Measurements from ENCODE around the gene SBF2. TPM values are rescaled to one million over a fixed set of nuclear protein-coding genes. Genes with fewer than 3 reads are reported as not detected.

SBF2 gene
- total RNA-seq, 1 experiment from 2014 or later, result 30.2 TPM

- no peak overlapping the region for H4K5ac ChIP-seq (ENCODE audit: insufficient read length, low read depth, low read length)
- H2BK20ac ChIP-seq (ENCODE audit: low read depth, low read length, poor library complexity, severe bottlenecking), result no peak overlapping the region
- Mint-ChIP-seq H3K4me3 (no peak overlapping the region), H3K4me1 (peaks cover 0 to 2% of the 10 kb centered on the region in 2 experiments; a peak in 1 of 4 replicates), H3K27ac (no peak overlapping the region), H3K27me3 (ENCODE audit: low read depth) (no peaks in the 10 kb centered on the region), H3K9me3 (peaks cover 20 to 28% of the 10 kb centered on the region in 2 experiments), H3K36me3 (ENCODE audit: insufficient read depth in 1 of 3, low read depth in 3 of 3) (peaks cover 23 to 31% (median 24%) of the 10 kb centered on the region in 3 experiments)
- H3K14ac ChIP-seq (ENCODE audit: insufficient read depth, low read length), result no peak overlapping the region
- no peaks in the 10 kb centered on the region; the same call in 1 of the 2 replicates for H3K79me2 ChIP-seq (ENCODE audit: insufficient read depth, low read length)
- no peak overlapping the region for H3K27ac ChIP-seq (ENCODE audit: insufficient read length, low read depth, low read length)
- H3K4ac ChIP-seq (ENCODE audit: low read depth, low read length), result no peak overlapping the region
- no peak overlapping the region for H2AFZ ChIP-seq (ENCODE audit: low read length)
- H3K23me2 ChIP-seq (ENCODE audit: insufficient read length, low read depth, low read length, poor library complexity, severe bottlenecking), result no peaks in the 10 kb centered on the region
- no peak overlapping the region for H2BK12ac ChIP-seq (ENCODE audit: insufficient read length, low read depth, low read length)
- no CpG with 5 or more reads among the region's 3 CpGs for WGBS (ENCODE audit: extremely low coverage, insufficient read length, low lambda C conversion rate)
- H4K91ac ChIP-seq (ENCODE audit: insufficient read length, low read depth, low read length), result no peak overlapping the region
- no peak overlapping the region for H2BK15ac ChIP-seq (ENCODE audit: low read depth, low read length)
- H2BK5ac ChIP-seq (ENCODE audit: insufficient read length, low read length), result no peak overlapping the region
- H4K8ac ChIP-seq (replicated peaks; ENCODE audit: insufficient read length, low read depth, low read length), result no peak overlapping the region
- H2AK5ac ChIP-seq (ENCODE audit: insufficient read length, low read length), result no peak overlapping the region
- no peaks in the 10 kb centered on the region for H3K27me3 ChIP-seq (ENCODE audit: insufficient read depth, low read length)
- H2BK120ac ChIP-seq (ENCODE audit: low read depth, low read length, poor library complexity, severe bottlenecking), result no peak overlapping the region
- DNase-seq, result no peak
- no peaks in the 10 kb centered on the region; the same call in 1 of the 2 replicates for H3K4me1 ChIP-seq (ENCODE audit: insufficient read depth, low read length)
- no peaks in the 10 kb centered on the region for H4K20me1 ChIP-seq (ENCODE audit: control insufficient read depth, insufficient read depth, insufficient read length)
- no peak overlapping the region for H3K18ac ChIP-seq (ENCODE audit: insufficient read length, low read depth, low read length)
- H3K4me2 ChIP-seq (ENCODE audit: insufficient read depth, insufficient read length, low read length), result no peak overlapping the region
- no peak for TF ChIP-seq CTCF (conservative IDR thresholded peaks at IDR 0.05)
- no peak overlapping the region for H3K9ac ChIP-seq (ENCODE audit: extremely low read depth, insufficient read length, low read length)
- no peaks in the 10 kb centered on the region for H3K9me3 ChIP-seq (ENCODE audit: control insufficient read depth, low read depth, low read length)
- no peaks in the 10 kb centered on the region for H3K79me1 ChIP-seq (ENCODE audit: insufficient read depth, low read depth, low read length, poor library complexity, severe bottlenecking)
- H3K23ac ChIP-seq (ENCODE audit: insufficient read length, low read depth, low read length), result no peak overlapping the region
- no peak overlapping the region for H3K56ac ChIP-seq (ENCODE audit: insufficient read length, low read depth, low read length)
- H3T11ph ChIP-seq (ENCODE audit: low read length), result no peak overlapping the region
Measured at GRCh38 chr11:10222399-10222798, 71.6 kb downstream of the SBF2 start.

Data from H9 (cell line).